Breast epithelium (tissue), 4 donors: Measurements from ENCODE around the gene GABRB3. TPM values are rescaled to one million over a fixed set of nuclear protein-coding genes. Genes with fewer than 3 reads are reported as not detected.

ENCODE experiments used
- DNase-seq, 2 donors: peaks; one replicate each; pipeline ENCODE4 v3.0.0-alpha.2; 2019; ENCODE audit warnings: low spot score in 2 of 2
- H3K27ac ChIP-seq, 2 donors: fragments of 200-600 bp; sonication (generic) in 1 of 2; one replicate each; pipeline ENCODE4 v1.5.1; 2016 to 2019; ENCODE audit warnings: mild to moderate bottlenecking in 1 of 2
- H3K27me3 ChIP-seq, 2 donors: fragments of 200-600 bp; sonication (generic) in 1 of 2; one replicate each; pipeline versions ENCODE4 v1.5.1 to v1.6.0; 2017 to 2019; ENCODE audit warnings: control low read depth in 1 of 2, mild to moderate bottlenecking in 1 of 2
- H3K36me3 ChIP-seq: fragments of 200-600 bp; one replicate; pipeline ENCODE4 v1.5.1; 2019
- H3K4me1 ChIP-seq, 2 donors: fragments of 200-600 bp; sonication (generic); one replicate each; pipeline ENCODE4 v1.5.1; 2016 to 2019; ENCODE audit warnings: control low read depth in 1 of 2
- H3K4me3 ChIP-seq, 3 donors: fragments of 200-600 bp; sonication (generic); 1 replicate in 2 of 3; 2 replicates in 1 of 3; pipeline ENCODE4 v1.5.1; 2016 to 2019; ENCODE audit warnings: mild to moderate bottlenecking in 3 of 3, moderate library complexity in 2 of 3
- H3K9me3 ChIP-seq, 2 donors: fragments of 200-600 bp; sonication (generic) in 1 of 2; one replicate each; pipeline ENCODE4 v1.5.1; 2016 to 2019; ENCODE audit warnings: control low read depth in 1 of 2
- POLR2A ChIP-seq: fragments of 450-650 bp; IDR thresholded peaks from one replicate; pipeline ENCODE4 v1.6.1; 2016; ENCODE audit warnings: antibody characterized with exemption, mild to moderate bottlenecking, moderate library complexity
- POLR2AphosphoS5 ChIP-seq, 3 donors: sonication (generic); formaldehyde crosslinking; IDR thresholded peaks; one replicate each; pipeline ENCODE4 v1.6.1; 2017; ENCODE audit warnings: antibody characterized with exemption in 3 of 3
- intact Hi-C: fragments of 100-400 bp; cut with DNase I; formaldehyde crosslinking; loops from one replicate; pipeline ENCODE4 v1.15.1; 2023; ENCODE audit warnings: low total_unique reads
- total RNA-seq, 3 donors: library from RNA; depleted of rRNA; stranded (reverse); fragments of >200 nt; gene quantifications; one replicate each; pipeline ENCODE4 v1.1.0, GENCODE V29; 2016
- TF ChIP-seq, protein P1 (sequence below), 3 donors: fragments of 450-650 bp; IDR thresholded peaks; one replicate each; pipeline ENCODE4 v1.5.1; 2016 to 2017; ENCODE audit warnings: antibody characterized with exemption in 3 of 3, mild to moderate bottlenecking in 3 of 3, moderate library complexity in 3 of 3

The GABRB3 gene
- total RNA-seq, 3 donors from 2014 or later = 0.98 to 1.8 (median 1.1) TPM

DNA sequence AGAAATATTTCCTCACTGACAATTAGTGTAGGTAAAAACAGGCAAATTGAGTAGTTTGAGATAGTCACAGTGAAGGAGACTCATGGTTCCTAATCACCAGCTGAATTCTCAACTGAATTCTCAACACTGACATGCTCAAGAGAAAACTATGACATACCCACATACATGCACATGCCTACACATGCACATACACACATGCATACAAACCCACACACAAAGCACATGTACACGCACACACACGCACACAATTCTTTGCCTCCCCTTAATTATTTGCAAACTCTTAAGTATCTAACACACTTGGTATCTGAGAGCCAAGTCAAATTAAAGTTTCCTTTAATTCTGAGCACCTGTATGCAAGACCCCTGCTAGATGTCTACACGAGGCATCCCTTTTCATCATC, 111.8 kb downstream of the GABRB3 start:
- TF ChIP-seq POLR2AphosphoS5 (IDR thresholded peaks at IDR 0.05) (no peak), POLR2A (no peak)
- TF ChIP-seq, protein P1, sequence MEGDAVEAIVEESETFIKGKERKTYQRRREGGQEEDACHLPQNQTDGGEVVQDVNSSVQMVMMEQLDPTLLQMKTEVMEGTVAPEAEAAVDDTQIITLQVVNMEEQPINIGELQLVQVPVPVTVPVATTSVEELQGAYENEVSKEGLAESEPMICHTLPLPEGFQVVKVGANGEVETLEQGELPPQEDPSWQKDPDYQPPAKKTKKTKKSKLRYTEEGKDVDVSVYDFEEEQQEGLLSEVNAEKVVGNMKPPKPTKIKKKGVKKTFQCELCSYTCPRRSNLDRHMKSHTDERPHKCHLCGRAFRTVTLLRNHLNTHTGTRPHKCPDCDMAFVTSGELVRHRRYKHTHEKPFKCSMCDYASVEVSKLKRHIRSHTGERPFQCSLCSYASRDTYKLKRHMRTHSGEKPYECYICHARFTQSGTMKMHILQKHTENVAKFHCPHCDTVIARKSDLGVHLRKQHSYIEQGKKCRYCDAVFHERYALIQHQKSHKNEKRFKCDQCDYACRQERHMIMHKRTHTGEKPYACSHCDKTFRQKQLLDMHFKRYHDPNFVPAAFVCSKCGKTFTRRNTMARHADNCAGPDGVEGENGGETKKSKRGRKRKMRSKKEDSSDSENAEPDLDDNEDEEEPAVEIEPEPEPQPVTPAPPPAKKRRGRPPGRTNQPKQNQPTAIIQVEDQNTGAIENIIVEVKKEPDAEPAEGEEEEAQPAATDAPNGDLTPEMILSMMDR (IDR thresholded peaks at IDR 0.05) = no peak
- no peaks in the 10 kb centered on the region for H3K36me3 ChIP-seq
- H3K27me3 ChIP-seq = no peaks in the 10 kb centered on the region
- no peaks in the 10 kb centered on the region for H3K4me1 ChIP-seq
- H3K9me3 ChIP-seq = no peaks in the 10 kb centered on the region
- no peak overlapping the region for H3K27ac ChIP-seq
- intact Hi-C loops = no loop called here
- no peak overlapping the region for H3K4me3 ChIP-seq
- no peak for DNase-seq

DNA sequence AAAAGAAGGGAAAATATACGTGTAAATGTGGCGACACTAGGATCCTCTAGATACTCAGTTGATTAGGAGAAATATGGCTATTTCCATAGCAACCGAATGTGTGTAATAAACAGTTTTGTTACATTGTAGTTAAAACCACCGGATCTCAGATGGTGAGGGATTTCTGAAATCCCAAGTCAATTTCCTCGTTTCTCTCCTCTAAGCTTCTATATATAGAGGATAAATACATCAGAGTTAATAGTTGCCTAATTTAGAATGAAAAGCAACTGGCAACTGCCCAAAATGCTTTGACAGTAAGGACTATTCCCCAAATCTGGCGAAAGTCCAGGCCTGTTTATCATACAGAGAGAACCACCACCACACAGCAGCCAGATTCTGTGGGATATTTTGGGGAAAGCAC, 112.6 kb downstream of the GABRB3 start:
- DNase-seq = no peak
- intact Hi-C loops = no loop called here
- H3K27me3 ChIP-seq = no peaks in the 10 kb centered on the region
- no peaks in the 10 kb centered on the region for H3K4me1 ChIP-seq
- H3K27ac ChIP-seq = no peak overlapping the region
- H3K36me3 ChIP-seq = no peaks in the 10 kb centered on the region
- no peaks in the 10 kb centered on the region for H3K9me3 ChIP-seq
- TF ChIP-seq POLR2A (no peak), POLR2AphosphoS5 (IDR thresholded peaks at IDR 0.05) (no peak)
- TF ChIP-seq, protein P1 (IDR thresholded peaks at IDR 0.05) = no peak
- H3K4me3 ChIP-seq = no peak overlapping the region

DNA sequence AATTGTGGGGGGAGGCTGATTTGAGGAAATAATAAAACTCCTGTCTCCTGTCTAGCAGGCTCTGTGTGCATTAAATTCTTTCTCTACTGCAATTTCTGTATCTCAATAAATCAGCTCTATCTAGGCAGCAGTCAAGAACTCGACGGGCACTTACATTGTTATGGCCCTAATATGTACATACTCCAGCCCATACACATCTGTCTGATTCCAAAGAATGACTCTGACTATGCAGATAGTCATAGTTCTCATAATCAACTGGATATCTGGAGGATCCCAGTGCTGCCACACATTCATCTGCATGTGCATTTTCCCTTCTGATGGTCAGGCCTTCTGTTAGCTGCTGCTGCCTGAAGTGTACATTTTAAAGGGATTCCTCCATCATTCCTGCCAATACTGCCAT, 114.6 kb downstream of the GABRB3 start:
- Histone ChIP-seq H3K9me3 (peaks cover 0 to 10% of the 10 kb centered on the region in 2 donors), H3K27ac (no peak overlapping the region), H3K4me3 (no peak overlapping the region), H3K4me1 (no peaks in the 10 kb centered on the region), H3K36me3 (no peaks in the 10 kb centered on the region), H3K27me3 (no peaks in the 10 kb centered on the region)
- DNase-seq = no peak
- no peak for TF ChIP-seq POLR2A
- intact Hi-C loops = loop anchor here (5.0 kb wide), 1 partner anchor 499 kb away; no protein-coding TSS in a partner anchor

DNA sequence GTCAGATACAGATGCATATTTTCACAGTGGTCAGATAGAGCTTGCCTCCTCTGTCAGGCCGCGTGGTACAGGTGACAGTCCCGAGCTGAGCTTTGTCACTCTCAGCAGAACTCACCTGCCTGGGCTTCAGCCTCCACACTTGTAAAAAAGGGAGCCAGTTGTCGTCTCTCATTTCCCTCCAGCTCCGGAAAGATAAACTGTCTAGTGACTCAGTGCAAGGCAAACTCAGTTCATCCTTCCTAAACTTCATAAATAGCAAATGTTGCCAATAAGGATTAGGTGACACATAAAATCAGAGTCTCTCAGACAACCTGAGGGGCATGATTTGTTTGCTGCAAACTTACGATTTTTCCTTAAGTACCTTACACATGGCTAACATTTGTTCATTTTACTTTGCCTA, 116.8 kb downstream of the GABRB3 start:
- intact Hi-C loops = loop anchor here (5.0 kb wide), 1 partner anchor 501 kb away; no protein-coding TSS in a partner anchor
- DNase-seq = no peak
- H3K9me3 ChIP-seq = peaks cover 0 to 18% of the 10 kb centered on the region in 2 donors
- no peak overlapping the region for H3K27ac ChIP-seq
- no peak overlapping the region for H3K4me3 ChIP-seq
- H3K27me3 ChIP-seq = no peaks in the 10 kb centered on the region
- no peaks in the 10 kb centered on the region for H3K4me1 ChIP-seq
- no peak for TF ChIP-seq POLR2A
- TF ChIP-seq, protein P1 (IDR thresholded peaks at IDR 0.05) = no peak
- TF ChIP-seq POLR2AphosphoS5 (IDR thresholded peaks at IDR 0.05) = no peak
- H3K36me3 ChIP-seq = no peaks in the 10 kb centered on the region

DNA sequence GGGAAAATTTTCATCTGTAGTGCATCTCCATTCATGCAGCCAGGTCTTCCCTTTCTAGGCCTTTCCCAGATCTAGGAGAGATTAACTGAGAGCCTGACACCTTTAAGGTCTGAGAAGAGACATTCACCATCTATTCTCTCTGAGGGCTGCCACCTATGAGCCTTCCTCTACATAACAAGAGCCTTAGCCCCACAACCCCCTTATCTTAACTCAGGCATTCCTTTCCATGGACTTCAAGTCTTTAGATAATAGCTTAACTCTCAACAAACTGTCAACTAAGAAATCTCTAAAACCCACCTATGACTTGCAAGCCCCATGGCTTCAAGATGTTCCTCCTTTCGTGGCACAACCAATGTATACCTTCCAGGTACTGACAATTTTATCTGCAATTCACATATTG, 121.0 kb downstream of the GABRB3 start:
- Histone ChIP-seq H3K36me3 (no peaks in the 10 kb centered on the region), H3K9me3 (peaks cover 0 to 45% of the 10 kb centered on the region in 2 donors), H3K27ac (no peak overlapping the region), H3K4me3 (no peak overlapping the region), H3K27me3 (no peaks in the 10 kb centered on the region), H3K4me1 (no peaks in the 10 kb centered on the region)
- DNase-seq = no peak
- TF ChIP-seq POLR2AphosphoS5 (IDR thresholded peaks at IDR 0.05) (no peak), POLR2A (no peak)
- TF ChIP-seq, protein P1 (IDR thresholded peaks at IDR 0.05) = no peak
- intact Hi-C loops = no loop called here

DNA sequence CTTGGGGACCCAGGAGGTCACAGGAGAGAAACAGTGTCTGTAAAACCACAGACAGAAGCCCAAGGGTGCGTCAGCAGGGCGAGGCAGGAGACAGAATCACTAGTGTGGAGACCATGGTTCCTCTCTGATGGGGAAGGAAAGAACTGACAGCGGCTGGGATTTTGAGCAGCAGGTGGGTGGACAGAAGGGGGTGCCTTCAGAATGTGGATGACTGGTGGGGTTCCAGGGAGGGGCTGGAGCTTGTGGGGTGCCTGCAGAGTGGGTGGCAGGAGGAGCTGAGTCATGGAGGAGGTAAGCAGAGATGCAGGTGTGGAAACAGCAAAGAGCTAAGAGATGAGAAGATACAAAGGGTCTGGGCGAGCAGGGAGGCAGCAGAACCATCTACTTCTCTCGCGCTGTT, 124.2 kb downstream of the GABRB3 start:
- H3K4me3 ChIP-seq = no peak overlapping the region
- no peaks in the 10 kb centered on the region for H3K36me3 ChIP-seq
- H3K9me3 ChIP-seq = peaks cover 0 to 47% of the 10 kb centered on the region in 2 donors
- H3K4me1 ChIP-seq = no peaks in the 10 kb centered on the region
- H3K27ac ChIP-seq = no peak overlapping the region
- H3K27me3 ChIP-seq = no peaks in the 10 kb centered on the region
- TF ChIP-seq, protein P1 (IDR thresholded peaks at IDR 0.05) = no peak
- TF ChIP-seq POLR2AphosphoS5 (IDR thresholded peaks at IDR 0.05) (no peak), POLR2A (no peak)
- intact Hi-C loops = no loop called here
- no peak for DNase-seq
